HG02588 (cell line): ENCODE measurements around the gene PADI6.

ENCODE experiments used
- ATAC-seq: cut with Tn5 transposase; IDR thresholded peaks from one replicate; pipeline ENCODE4 v1.9.1; 2021; ENCODE audit warnings: mild to moderate bottlenecking, moderate library complexity; ENCODE audit not compliant: unreplicated experiment

PADI6 gene

DNA sequence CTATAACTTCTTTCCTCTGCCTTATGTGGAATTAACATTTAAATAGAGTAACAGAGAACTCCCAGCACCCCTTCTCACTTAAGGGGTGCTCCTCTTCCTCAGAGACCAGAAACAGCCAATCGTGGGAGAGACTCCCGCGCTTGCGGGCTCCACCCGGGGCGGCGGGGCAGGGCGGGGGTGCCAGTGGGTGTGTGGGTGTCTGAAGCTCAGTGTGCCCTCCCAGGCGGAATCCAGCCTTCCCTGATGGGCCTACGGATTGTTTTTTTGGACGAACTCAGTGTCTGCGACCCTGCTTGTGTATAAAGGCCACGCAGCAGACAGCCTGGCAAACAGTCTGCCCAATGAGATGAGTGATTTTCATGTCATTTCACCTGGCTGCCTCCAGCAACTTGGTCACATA, 61.3 kb downstream of the PADI6 start:
- ATAC-seq = no peak

DNA sequence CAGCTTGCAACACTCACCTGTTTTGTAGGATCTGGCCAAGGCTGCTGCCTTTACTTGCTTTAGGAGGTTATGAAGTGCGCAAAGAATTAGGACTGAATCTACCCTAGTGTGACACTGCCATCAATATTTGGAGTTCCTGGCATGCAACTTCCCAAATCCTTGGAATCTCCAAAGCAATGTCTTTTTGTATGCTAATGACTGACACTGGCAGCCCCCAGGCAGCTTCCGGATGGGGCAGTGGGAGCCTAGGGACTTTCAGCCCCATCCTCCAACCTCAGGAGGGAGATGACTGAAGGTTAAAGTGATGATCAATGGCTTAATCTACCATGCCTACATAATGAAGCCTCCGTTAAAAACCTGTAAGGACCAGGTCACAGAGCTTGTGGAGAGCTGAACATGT, 62.0 kb downstream of the PADI6 start:
- ATAC-seq = no peak

DNA sequence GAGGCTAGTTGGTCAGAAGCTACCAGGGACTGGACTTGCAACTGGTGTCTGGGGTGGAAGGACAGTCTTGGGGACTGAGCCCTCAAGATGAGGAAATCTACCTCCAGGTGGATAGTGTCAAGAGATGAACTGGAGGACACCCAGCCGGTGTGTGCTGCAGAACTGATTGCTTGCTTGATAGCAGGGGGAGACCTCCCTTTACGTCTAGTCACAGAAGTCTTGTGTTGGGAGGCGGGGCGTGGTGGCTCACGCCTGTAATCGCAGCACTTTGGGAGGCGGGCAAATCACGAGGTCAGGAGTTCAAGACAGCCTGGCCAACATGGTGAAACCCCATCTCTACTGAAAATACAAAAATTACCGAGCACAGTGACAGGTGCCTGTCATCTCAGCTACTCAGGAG, 62.6 kb downstream of the PADI6 start:
- ATAC-seq = no peak

DNA sequence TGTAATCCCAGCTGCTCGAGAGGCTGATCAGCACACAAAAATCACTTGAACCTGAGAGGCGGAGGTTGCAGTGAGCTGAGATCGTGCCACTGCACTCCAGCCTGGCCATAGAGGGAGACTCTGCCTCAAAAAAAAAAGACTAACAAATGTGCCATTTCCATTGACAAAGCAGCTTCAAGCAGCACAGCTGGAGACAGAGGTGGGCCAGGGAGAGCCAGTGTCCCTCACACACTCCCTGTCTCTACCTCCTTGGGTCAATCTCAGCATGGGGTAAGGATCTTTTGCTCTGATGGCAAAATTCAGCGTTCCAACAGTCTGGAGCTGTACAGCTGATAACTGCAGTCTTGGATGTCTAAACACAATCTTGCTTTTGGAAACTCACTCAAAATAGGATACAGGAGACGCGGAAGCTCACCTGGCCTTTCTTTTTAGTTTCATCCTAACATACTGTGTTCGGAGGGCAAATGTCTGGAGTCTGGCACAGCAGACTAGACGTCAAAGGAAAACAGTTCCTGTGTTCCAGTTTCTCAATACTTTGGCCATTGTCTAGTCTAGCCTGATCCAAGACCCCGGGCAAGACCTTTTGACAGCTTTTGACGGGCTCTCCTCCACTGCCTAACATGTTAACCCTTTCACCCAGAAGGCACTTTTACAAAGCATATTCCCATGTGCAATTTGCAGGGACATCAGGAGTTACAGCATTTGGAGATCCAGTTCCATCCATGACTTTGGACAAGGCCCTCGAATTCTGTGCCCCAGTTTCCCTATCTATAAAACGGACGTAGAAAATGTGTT, 64.6 kb downstream of the PADI6 start:
- ATAC-seq = no peak

DNA sequence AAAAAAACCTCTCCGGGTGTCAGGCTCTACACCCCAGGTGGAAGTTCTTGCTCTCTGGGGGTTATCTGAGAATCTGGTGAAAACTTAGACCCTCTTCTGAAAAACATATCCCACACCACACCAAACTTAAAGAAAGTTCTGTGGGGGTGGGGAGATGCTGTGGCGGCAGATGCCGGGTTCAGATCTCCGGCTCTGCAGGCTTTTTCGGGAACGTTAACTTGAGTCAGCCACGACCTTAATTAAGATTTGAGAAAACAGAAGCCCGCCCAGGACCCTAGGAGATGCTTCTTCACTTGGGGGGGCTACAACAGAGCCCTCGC, 65.2 kb downstream of the PADI6 start:
- ATAC-seq = peak; percentile 2

DNA sequence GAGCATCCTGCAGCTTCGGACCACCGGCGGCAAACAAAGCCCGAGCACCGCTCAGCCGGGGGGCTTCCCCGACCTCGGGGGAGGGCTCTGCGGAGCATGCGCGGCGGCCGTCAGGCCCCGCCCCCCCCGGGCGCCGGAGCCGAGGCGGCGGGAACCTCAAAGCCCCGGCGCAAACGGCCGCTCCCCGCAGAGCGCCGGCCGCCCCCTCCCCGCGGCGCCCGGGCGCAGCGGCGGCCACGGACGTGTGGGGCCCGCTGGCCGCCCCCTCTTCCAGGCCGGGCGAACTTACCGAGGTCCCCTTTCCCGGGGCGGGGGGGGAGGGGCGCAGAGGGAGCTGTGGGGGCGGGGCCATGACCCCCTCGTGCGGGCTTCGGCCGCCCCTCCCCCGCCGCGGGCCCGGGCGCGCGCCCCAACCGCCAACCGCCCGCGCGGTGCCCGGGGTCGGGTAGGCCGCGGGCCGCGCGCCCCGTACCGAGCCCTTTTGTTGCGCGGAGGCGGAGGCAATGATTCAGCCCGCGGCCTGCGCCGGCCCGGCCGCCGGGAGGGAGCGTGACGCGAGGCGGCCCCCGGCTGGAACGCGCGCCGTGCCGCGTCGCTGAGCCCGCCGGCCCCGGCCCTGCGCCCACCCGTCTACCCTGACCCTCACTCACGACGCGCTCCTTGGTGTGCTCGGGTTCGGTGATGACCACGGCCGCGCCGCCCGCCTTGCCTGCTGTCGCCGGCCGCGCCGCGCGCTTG, 65.8 kb downstream of the PADI6 start:
- peak; percentile 31 for ATAC-seq

DNA sequence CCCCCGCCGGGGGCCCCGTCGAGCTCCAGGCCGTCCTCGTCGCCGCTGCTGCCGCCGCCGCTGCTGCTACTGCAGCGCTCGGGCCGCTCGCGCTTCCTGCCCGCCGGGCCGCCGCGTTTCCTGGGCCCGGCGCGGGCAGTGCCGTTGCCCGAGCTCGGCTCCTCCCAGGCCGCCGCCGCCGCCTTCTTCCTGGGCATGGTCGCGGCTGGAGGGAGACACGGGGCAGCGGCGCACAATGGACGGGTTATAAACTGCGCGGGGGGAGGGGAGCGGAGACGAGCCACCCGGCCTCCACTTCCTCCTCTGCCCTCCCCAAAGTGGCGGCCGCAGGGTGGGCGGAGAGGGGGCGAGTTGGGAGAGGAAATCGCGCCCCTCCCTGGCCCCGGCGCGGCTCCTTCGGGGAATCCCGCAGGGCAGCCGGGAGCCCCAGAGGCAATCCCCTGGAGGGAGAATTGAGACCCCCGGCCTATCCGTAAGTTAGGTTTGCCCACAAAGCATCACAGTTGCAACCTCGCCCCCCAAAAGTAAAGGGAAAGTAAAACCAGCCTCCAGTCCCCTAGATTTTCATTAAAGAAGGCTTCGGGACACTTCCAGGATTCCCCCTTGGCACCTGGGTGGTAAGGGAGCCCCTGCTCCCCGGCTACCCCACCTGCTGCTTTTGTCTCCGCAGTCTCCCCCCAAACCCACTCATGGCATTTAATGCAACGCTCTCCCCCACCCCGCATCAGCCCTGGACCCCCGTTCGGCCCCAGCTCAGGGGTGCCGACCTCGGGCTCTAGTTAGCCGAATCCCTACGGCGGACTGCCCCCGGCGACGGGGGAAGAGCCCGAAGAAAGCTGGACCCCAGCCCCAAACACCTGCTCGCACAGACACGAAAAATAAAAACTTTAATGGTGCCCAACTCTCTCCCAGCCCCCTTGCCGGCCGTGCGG, 66.6 kb downstream of the PADI6 start:
- ATAC-seq = peak; percentile 37

DNA sequence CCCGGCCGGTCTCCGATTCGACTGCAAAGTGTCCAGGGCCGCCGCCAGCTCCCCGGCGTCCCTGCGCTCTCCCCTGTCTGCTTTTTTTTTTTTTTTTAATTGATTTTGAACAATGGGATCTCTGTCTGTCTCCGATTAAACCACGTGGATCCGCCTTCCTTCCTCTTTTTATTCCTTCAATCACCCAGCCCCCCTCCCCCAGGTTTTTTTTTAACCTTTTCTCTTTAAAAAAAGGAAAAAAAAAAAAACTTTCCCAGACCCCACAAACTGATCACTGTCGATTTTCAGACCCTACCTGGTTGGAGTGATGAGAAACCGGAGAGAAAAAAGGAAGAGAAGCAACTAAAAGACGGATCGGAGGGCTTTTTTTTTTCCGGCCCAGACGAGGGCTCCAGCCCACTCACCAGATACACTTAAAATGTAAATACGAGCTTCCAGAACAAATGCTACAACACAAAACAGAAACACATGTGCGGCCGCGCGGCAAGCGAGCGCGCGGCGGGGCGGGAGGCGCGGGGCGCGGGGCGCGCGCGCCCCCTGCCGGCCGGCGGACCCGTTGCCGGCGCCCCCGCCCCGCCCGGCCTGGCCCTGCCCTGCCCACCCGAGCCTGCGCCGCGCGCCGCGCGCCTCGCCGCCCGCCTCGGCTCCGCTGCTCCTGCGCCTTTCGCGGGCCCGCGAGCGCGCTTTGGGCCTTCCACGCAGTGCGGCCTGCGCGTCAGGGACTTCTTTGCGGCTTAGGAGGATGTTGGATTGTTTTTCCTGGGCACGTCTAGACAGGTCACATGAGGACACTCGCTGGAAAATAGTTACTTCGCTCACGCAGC, 67.5 kb downstream of the PADI6 start, which contains the start of gene RCC2:
RCC2 (minus strand) TSS at position 428 of the 824 bp plus-strand sequence. CDS start 1,163 bp downstream, outside the sequence.
- peak; percentile 44 for ATAC-seq

DNA sequence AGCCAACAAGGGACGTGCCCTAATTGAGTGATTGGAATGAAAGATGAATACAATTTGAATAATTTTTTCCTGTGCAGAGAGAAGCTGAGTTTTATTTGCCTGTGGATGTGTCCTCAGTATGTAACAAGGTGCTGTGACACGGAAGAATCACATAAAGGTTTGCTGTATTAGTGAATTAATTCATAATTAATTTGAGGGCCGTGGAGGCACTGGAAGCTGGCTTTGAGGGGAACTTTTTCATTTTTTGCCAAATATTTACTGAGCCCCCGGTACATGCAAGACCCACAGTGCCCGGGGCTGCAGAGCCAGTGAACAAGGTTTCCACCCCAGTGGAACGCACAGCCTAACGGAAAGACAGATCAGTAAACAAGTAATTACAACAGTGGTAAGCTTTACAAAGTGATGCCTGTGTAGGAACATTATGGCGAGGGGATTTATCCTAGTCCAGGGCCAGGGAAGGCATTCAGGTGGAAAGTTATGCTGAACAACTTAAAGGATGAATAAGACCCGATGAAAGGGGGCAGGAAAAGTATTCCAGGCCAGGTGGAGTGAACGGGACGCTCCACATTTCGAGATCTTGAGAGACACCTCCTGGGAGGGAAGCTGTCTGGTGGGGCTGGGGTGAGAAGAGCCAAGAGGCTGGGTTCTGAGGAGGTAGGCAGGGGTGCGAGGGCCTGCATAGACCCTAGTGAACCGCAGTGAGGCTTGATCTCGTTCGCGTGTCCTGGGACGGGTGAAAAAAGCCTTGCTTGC, 68.3 kb downstream of the PADI6 start:
- ATAC-seq = no peak

DNA sequence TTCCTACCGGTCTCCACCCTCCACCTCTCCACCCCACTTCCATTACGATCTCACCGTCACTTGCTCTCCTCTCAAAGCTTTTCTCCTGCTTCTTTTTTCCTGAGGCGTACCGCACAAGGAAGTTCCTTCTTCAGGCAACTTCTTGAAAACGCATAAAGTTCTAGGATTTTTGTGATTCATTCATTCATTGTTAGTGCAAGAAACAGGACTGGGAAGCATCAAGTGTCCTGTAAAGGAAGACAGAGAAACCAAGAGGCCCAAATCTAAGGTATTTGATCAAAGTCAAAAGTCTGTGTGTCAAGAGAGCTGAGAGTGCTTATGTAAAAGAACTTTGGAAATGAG, 68.8 kb downstream of the PADI6 start:
- no peak for ATAC-seq

DNA sequence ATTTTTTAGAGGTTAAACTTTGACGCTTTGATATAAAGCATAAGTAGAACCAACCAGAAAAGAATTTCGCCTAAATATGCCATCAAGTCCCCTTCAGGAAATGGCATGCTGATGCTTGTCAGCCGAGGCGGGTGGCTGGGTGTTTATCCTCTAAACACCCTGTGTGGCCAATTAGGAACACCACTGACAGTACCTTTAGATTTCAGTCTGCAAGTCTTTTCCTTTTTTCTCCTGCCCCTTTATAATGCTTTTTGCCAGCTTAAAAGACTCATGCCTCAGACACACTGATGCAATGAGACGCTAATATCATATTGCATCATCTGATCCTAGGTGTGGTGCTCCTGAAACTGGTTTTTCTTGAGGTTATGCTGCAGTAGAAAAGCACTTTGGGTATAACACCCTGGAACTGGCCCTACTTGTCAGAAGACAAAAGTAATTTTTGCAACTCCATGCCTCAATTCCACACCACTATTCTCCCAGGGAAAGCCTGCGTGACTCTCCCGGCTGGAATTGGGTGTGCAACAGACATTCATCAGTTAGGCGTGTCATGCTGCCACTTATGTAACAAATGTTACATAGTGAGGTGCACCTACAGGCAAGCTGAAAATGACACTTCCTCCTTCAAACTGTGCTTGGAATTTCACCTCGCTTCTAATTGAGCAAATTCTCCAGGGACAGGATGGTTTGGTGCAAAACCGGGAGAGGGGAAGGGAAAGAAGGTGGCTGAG, 69.4 kb downstream of the PADI6 start:
- no peak for ATAC-seq

DNA sequence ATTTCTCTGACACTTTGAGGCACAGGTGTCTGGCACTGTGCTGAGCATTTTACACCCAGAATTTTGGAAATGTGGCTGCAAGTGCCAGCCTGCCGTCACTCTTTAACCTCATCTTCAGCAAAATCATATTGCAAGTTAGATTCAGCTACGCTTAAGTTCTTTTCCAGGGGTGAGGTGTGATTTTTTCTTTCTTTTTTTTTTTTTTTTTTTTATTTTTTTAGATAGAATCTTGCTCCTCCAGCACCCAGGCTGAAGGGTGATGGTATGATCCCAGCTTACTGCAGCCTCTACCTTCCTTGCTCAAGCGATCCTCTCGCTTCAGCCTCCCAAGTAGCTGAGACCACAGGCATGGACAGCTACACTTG, 70.0 kb downstream of the PADI6 start:
- no peak for ATAC-seq

DNA sequence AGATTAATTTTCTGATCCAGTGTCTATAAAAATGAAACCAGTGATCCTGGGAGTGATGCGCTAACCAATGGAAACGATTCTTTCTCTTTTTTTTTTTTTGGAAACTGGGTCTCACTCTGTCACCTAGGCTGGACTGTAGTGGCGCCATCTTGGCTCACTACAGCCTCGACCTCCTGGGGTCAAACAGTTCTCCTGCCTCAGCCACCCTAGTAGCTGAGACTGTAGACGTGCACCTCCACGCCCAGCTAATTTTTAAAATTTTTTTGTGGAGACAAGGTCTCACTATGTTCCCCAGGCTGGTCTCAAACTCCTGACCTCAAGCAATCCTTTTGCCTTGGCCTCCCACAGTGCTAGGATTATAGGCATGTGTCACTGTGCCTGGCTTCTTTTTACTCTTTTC, 70.8 kb downstream of the PADI6 start:
- ATAC-seq = no peak

DNA sequence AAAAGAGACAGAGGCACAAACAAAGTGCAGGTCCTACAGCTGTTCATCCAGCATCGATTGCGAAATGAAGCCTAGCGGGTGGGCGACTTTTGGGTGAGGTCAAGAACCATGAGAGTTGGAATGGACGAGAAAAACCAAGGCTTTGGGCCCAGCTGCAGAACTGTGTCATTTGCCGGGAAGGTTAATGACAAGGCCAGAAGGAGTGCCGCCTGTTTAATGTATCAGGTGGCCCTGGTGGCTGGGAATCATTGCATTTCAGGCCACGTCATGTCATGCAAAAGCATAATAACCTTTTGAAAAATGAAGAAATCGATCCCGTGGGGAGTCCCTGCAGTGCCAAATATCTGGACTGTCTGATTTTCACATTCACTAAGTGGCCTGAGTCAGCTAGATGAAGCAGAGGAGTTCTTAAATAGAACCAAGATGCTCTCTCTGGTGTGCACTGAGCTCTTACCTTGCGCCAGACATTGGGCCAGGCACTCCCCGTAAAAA, 75.6 kb downstream of the PADI6 start:
- no peak for ATAC-seq
